ENCODE results near the gene PHTF1.

GRCh38 chr1:113742515-113742914, 16.8 kb downstream of the PHTF1 start:
- TF ChIP-seq POLR2A (IDR thresholded peaks at IDR 0.05) (no peak), CTCF (IDR thresholded peaks at IDR 0.05) (no peak)
